HFF-Myc (cell line): ENCODE data around the gene MAST4.

Experiments
- DNase-seq: peaks from one replicate; pipeline ENCODE4 v3.0.0-alpha.2; 2011; ENCODE audit warnings: low read depth; ENCODE audit errors: extremely low read depth
- H3K4me3 ChIP-seq: replicated peaks from 2 replicates; pipeline ENCODE4 v1.5.1; 2011; ENCODE audit warnings: low read depth, mild to moderate bottlenecking, control low read depth, low read length
- TF ChIP-seq, protein P1 (sequence below): IDR thresholded peaks from 2 replicates; pipeline ENCODE4 v1.5.1; 2012; ENCODE audit warnings: mild to moderate bottlenecking, low read depth, low read length, control low read depth; ENCODE audit errors: missing control alignments

Gene MAST4

DNA sequence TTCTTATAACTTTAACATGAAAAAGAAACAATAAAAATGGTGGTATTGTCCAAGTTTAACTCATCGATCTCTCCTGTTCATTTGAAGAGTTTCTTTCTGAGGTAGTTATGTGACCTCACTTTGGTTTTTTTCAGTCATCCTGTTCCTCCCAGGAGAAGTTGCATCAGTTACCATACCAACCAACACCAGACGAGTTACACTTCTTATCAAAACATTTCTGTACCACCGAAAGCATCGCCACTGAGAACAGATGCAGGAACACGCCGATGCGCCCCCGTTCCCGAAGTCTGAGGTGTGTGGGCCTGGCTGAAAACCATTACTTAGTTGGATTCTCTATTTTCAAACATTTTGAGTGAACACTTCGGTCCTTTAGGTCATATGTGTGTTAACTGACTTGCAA is 504.1 kb downstream of the MAST4 start:
- TF ChIP-seq, protein P1, sequence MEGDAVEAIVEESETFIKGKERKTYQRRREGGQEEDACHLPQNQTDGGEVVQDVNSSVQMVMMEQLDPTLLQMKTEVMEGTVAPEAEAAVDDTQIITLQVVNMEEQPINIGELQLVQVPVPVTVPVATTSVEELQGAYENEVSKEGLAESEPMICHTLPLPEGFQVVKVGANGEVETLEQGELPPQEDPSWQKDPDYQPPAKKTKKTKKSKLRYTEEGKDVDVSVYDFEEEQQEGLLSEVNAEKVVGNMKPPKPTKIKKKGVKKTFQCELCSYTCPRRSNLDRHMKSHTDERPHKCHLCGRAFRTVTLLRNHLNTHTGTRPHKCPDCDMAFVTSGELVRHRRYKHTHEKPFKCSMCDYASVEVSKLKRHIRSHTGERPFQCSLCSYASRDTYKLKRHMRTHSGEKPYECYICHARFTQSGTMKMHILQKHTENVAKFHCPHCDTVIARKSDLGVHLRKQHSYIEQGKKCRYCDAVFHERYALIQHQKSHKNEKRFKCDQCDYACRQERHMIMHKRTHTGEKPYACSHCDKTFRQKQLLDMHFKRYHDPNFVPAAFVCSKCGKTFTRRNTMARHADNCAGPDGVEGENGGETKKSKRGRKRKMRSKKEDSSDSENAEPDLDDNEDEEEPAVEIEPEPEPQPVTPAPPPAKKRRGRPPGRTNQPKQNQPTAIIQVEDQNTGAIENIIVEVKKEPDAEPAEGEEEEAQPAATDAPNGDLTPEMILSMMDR, result no peak
- no peak overlapping the region for H3K4me3 ChIP-seq
- no peak for DNase-seq

DNA sequence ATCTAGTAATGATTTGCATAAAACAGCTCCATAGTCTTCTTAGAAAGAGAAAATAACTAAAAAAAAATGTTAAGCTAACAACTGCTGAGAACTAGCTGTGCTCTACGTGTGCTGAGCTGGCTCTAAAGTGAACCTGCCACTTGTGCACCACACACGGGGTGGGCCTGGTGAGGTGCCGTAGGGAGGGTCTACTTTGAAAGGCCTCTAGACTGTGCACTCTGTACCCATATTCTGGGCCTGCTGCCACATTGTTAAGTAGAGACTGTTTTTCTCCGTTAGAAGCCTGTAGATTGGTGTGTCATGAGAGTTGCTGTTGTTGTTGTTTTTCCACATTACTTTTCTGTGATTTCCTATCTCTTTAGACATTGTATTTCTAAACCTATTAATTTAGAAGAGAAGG is 506.5 kb downstream of the MAST4 start:
- no peak for DNase-seq
- TF ChIP-seq, protein P1, result no peak
- H3K4me3 ChIP-seq, result no peak overlapping the region

DNA sequence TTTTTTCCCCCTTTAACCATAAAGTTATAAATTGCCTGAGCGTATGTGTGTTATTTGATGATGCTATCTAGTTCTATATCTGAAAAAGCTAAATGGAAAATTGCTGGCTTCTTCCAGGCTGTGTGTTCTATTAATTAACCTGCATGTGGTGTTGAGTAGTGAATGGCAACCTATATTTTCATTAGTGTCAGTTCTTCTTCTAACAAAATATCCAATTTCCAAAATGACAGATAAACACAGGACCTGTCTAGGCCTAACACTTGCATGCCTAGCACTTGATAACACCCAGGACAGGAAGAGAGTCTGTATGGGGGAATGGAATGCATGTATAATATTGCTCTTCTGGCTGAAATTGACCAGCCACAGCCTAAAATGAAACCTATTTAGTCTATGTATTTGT is 508.7 kb downstream of the MAST4 start:
- no peak for DNase-seq
- TF ChIP-seq, protein P1, result no peak
- H3K4me3 ChIP-seq, result no peak overlapping the region

DNA sequence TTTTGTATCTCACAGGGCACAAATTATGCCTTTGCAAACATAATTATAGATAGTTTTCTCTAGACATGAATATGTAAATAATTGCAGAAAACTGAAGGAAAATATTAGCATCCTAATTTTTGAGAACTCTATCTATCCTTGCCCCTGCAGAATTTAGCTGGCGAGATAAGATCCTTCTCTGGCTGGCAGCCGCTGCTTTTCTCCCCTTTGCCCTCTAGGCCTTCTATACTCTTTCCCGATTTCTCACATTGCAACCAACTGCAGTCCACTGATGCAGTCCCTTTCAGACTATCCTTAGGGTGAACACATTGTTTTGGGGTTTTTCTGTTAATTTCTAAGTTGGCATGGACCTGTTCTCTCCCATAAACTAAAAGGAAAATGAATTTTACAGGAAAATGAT is 509.1 kb downstream of the MAST4 start:
- no peak overlapping the region for H3K4me3 ChIP-seq
- no peak for DNase-seq
- TF ChIP-seq, protein P1, result no peak

DNA sequence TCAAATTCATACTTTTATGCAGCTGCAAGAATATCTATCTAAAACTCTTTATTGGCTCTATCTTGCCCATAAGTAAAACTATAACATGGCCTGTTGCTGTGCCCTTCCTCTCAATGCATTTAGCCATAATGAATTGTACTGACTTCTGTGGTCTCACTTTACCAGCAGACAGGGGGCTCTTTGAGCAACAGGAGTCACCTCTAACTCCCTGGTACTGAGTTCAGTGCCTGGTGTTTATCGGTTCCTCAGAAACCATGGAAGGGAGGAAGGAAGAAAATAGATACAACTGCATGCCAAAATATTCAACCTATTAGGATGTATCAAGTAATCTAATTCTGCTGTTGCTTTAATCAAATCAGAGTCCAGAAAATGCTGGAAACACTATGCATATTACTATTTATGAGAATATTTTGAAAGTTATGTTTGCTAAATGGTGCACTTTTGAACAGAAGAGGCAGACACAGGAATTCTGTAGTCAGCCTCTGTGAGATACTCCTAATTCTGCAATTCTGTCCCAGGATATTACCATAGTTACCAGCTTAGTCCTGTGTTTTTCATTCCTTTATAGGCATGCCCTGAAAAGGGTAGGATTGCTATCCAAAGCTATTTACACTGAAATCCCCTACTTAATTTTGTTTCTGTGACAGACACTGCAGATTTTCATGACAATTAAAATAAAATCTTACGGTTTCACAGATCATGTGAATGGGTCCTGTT is 510.6 kb downstream of the MAST4 start:
- DNase-seq, result no peak

DNA sequence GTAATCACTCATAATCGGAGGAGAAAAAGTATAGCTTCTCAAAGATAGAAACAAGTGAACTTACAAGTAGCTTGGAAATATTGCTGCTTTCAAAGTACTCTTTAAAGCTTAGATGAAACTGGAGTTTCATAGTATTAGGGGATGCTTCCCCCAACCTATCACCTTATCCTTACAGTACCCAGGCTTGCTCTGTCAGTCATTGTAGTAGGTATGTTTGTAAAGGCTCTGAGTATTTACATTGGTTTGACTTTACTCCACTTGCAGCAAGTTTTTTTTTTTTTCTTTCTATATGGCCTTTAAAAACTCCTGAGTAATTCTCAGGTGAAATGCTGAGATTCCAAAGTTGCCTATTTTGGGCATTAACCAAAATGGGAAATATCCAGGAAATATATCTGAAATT is 515.6 kb downstream of the MAST4 start:
- TF ChIP-seq, protein P1, result no peak
- DNase-seq, result no peak
- H3K4me3 ChIP-seq, result no peak overlapping the region

More for the DNA sequence above, 510.6 kb downstream of the MAST4 start:
- no peak overlapping the region for H3K4me3 ChIP-seq
- TF ChIP-seq, protein P1, result no peak

DNA sequence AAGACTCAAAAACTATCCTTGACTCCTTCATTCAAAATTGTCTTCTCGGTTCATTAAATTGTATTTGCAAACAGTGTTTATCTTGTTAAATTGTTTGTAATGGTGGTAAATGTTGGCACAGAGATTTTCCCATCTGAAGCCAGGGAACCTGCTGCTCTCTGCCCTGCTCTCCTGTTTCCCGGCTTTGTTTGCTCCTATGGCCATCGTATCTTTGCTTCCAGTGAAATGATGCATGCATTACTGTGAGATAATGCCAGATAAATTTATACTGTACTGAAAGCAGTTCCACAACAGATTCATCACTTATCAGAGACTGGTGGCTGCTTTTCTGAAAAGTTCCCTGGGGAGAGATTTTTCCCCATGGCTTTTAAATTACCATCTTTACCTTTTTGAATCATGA is 519.1 kb downstream of the MAST4 start:
- H3K4me3 ChIP-seq, result no peak overlapping the region
- TF ChIP-seq, protein P1, result no peak
- no peak for DNase-seq
